ENCODE results near the gene IGLL5.
"Not testable (repeated sequence)": the region's sequence is repeated elsewhere in the genome, so short reads cannot be mapped to it uniquely, and the experiment has no call there.

Gene IGLL5

DNA sequence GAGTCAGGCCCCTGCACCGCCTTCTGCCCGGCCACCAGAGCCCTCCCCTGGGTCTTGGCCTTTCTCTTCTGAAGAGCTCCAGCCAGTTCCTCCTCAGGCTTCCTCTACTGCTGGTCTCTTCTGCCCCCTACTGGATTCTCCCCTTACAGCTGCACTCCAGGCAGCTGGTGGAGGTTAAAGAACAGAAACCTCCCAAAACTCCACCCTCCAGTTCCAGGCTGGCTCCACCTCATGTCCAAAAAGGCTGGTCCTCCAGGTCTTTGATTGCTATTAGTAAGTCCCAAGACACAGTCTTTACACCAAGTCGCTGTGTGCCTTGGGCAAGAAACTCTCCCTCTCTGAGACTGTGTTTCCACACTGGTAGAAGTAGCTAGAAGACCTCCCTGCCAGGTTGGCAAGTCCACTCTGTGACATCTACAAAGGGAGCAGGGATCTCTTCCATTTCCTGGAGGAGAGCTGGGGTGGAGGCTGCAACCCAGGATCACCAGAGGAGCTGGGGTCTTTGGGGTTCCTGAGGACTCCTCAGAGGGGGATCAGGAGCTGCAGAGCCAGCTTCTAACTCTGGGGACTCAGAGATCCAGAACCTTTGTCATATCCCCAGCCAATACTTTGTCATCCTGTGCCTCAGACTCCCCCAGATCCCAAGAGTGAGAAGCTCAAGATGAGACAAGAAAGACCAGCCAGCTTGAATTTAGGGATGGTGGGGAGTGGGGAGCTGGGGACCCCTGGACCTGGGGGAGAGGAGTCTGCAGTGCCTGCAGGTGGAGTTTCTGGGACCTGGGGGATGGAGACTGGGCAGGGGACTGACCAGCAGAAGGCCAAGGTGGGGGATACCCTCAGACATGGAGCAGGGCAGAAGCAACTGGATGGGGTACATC is 3.4 kb upstream of the IGLL5 start:
- peak; percentile 20 to 59 for DNase-seq (ENCODE audit: low read depth in 2 of 2)

DNA sequence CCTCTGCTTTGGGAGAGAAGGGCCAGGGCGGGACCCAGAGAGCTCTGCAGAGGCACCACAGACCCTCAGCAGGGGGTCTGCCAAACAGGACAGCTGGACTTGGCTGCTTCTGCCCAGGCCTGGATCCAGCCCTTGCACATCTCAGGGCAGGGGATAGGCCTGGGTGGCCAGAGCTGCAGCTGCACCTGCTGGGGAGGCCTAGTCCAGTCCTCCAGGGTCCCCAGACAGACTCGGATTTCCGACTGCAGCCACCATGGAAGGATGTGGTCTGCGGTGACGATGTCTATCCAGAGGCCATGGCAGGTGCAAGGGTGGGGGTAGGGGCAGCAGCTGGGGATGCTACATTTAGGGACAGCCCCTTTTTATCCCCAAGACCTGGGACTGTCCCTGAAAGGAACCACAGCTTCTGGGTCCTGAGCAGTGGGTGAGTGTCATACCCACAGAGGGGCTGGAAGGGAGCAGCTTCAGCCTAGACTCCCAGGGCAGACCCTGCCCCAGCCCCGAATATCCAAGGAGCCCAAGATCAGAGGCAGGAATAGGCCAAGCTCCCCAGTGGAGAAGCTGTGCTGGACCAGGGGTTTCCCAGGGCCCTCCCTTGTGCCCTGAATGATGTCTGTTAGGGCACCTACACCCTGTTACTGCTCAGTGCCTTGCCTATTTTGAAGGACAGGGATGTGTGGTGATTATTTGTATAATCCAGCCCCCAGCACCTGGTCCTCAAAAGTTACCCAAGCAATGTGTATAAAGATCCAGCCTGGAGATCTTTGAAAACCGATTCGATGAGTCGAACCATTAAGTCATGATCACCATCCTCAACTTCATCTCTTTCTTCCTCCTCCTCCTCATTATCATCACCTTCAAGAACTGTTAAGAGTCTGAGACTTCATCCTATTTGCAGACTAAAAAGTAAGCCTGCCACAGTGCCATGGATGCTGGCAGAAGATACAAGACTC is 2.5 kb upstream of the IGLL5 start:
- peak; percentile 19 to 32 for DNase-seq (ENCODE audit: low read depth in 2 of 2)

DNA sequence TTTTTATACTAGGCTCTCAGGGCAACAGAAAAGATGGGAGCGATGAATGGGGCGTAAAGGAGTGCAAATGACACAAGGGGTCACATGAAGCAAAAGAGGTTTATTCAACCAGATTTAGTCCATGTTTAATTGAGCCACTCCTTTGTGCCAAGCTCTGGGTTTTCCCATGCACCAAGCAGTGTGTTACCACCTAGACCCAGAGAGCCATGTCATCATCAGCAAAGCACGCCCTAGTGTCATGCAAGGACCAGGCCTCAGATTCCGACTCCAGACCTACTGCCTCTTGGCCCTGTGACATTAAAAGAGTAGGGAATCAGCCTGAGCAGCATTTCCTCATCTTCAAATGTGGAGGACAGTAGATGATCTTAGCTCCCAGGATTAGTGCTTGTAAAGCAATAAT is 1.1 kb upstream of the IGLL5 start:
- no peak for DNase-seq (ENCODE audit: low read depth in 2 of 2)

DNA sequence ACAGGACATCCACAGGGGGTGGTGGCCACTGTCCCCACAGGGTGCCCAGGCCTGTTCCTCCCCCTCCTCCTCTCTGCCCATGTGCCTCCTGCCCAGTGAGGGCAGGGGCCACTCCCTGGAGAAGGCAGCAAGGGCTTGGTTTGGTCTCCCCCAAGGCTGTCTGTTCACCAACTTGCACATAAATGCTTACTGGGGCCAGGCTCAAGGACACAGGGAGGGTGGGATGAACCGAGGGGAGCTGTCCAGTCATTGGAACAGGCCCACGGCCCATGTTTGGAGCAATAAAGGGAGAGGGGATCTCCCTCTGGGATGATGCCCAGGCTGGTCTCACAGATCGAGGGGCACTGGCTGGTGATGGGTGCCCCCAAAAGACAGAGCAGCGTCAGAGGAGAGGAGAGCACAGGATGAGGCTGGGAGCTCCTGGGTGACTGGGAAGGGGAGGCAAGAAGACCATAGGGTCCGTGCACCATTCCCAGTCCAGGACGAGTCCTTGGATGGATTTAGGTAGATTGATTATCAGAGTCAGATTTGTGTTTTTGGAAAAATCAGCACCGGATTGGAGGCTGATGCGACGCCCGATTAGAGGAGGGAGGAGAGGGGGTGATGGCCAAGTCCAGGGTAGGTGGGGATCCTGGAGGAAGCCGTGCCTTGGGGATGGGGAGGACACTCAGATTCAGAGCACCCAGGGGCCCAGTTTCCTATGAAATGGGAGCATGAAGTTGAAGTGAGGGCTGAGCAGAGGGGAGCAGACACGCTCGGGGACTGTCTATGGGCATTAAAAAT is 1.1 kb downstream of the IGLL5 start:
- DNase-seq (ENCODE audit: low read depth in 2 of 2), result no peak

DNA sequence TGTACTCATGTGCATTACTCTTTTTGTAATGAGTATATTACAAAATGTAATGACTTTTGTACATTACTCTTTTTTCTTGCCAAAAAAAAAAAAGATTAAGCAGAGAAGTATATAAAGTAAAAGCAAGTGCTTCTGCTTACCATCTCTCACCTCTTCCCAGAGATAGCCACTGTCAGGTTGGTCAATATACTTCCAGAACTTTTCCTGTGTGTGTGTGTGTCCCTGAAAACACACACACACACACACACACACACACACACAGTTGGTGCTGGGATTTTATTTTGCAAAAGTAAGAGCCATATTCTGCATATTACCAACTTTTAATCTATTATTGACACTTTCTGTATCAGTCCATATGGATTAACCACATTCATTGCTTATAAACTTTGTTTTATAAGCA is 2.5 kb downstream of the IGLL5 start:
- no peak for DNase-seq (ENCODE audit: low read depth in 2 of 2)

DNA sequence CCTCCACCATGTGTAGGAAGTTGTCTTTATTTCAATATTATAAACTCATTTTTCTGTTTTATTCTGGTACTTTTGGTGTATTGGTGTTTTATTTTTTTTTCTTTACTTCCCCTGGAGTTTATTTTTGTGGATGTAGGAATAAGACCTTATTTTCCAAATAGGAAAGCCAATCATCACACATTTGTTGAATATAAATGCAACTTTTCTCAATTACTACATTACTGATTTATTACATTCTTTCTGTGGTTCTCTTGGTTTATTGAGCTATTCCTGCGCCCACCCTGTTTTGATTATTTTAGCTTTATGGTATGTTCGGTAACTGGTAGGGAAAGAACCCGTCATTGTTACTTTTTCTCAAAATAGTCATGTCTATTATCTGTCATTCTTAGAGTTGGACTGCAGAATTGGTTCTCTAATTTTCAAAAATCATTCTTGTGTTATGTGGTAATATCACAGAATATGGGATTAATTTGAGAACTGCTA is 3.6 kb downstream of the IGLL5 start:
- DNase-seq (ENCODE audit: low read depth in 2 of 2), result no peak

DNA sequence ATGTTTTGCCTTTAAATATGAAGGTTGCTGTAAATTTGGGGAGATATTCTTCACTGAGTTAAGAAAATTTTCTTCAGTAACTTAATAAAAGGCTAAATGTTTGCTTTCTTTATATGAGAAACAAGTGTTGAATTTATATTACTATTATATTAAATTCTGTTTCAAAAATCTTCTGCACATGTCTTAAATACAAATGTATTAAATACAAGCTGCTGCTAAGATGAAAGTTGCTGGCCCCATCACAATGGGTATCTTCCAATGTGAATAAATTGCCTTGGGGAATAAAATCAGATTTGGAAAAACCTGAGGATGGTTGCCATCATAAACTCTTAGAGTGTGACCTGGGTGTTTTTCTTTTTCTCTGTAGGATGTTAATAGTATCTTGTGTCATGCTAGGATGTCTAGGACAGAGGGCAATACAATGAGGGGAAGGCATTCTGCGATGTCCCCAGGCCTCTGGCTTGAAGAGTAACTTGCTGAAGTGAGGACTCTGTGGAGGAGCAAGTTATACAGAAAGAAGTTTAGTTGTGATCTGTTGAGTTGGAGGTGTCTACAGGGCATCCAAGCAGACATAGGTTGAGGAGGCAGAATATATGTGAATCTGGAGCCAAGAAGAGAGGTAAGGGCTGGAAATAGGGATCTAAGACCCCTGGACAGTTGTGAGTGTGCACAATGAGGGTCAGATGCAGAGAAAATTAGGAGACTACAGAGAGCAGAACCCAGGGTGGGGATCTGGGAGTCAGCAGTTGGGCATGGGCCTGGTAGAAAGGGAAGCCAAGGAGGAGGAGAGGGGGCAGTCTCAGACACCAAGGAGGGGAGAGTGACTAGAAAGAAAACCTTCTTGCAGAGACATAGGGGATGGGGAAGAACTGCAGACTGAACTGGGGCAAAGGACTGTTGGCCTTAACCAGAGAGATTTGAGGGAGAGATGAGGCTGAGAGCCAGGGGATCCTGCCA is 4.8 kb downstream of the IGLL5 start:
- no peak for DNase-seq (ENCODE audit: low read depth in 2 of 2)

DNA sequence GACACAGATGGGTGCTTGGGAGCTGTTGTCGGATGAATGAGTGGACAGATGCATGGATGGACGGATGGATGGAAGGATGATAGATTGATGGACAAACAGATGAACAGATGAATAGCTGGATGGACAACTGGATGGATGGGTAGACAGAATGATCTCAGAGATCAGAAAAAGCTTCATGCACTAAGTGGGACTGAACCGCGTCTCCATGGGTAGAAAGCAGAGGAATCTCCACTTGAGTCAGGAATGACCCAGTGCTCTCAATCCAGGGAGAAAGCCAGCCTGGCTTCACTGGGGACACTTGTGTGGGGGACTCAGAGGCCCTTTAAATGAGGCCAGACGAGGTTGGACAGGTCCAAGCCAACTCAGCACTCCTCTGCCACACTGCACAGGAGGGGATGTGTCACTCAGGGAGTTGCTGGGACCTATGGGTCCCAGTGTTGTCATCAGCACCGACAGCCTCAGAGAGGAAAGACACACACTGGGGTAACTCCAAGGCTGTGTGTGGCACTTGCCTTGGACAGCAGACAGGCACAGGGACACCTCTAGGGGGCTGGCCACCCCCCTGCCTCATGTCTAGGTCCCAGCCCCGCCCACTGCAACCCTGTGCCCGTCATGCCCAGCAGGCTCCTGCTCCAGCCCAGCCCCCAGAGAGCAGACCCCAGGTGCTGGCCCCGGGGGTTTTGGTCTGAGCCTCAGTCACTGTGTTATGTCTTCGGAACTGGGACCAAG is 5.6 kb downstream of the IGLL5 start:
- no peak for DNase-seq (ENCODE audit: low read depth in 2 of 2)

DNA sequence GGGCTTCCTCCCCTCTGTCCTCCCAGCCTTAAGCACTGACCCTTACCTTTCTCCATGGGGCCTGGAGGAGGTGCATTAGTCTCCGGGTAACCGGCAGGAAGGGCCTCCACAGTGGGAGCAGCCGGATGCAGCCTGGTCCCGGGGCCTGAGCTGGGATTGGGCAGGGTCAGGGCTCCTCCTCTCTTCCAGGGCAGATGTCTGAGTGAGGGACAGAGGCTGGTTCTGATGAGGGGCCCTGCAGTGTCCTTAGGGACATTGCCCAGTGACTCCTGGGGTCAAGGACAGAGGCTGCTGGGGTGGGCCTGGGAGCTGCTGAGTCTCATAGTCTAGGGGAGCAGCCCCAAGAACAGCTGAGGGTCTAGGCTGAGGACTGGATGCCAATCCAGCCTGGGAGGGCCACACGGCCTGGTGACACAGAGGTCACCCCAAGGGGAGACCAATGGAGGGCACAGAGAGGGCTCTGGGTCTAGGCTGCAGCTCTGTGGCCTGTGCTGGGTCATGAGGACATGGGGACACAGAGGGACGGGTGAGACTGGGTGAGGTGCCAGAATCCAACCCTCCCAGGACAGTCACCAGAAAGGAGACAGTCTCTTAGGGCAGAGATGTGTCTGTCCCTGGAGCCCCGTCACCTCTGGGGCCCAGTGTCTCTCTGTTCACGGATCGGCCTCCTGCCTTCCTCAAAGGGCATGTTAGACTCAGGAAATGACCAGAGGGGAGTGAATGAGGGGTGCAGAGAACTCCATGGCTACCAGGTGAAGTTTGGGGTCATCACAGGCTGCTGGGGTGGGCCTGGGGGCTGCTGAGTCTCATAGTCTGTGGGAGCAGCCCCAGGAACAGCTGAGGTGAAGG is 6.5 kb downstream of the IGLL5 start:
- no peak for DNase-seq (ENCODE audit: low read depth in 2 of 2)

DNA sequence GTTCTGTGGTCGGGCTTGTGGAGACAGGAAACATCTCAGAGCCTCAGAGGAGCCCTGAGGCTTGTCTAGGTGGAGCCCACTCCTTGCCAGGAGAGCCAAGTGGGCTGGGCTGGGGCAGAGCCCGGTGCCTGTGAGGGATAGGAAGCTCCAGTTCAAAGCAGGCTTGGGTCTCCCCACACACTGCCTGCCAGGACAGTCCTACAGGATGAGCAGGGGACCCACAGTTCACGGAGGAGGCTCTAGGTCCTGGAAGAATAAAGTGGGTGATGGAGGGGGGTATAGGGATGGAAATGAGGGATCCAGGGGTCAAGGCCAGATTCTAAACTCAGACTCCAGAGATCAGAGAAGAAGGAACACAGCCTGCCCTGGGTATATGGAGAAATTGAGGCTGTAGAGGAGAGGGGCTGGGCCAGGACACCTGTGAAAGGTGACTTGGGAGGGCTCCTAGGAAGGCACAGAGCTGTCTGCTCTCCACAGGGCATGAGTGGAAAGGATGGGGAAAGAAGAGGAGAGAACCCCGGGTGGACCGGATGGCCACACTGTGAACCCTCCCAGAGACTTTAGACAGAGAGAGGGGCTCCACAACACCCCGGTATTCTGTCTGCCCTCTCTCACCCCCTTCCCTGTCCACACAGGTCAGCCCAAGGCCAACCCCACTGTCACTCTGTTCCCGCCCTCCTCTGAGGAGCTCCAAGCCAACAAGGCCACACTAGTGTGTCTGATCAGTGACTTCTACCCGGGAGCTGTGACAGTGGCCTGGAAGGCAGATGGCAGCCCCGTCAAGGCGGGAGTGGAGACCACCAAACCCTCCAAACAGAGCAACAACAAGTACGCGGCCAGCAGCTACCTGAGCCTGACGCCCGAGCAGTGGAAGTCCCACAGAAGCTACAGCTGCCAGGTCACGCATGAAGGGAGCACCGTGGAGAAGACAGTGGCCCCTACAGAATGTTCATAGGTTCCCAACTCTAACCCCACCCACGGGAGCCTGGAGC is 7.4 kb downstream of the IGLL5 start:
- DNase-seq (ENCODE audit: low read depth in 2 of 2), result no peak

DNA sequence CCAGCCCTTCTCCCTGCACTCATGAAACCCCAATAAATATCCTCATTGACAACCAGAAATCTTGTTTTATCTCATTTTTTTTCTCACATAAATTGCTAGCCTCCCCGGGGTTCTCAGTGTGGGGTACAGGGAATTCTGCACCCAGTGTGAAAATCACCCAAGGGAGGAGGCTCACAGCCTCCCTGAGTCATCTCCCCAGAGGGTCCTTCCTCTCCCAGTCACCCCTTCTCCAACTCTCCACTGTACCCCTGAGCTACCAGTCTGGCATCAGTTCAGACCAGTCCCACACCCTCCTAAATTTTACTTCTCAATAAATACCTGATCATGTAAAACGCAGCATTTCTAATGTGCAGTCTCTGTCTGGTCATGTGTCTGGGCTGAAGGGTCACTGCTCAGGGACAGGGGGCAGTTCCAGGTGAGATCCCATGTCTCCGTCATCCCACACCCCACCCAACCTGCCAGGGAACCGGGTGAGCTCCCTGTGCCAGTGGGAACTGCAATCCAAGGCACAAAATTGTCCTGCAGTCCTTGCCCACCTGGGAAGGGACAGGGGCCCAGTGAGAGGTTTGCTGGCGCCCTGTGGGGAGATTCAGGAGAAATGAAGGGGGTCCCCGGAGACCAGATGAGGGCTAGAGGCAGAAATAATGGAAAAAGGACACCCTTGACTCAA is 8.3 kb downstream of the IGLL5 start:
- no peak for DNase-seq (ENCODE audit: low read depth in 2 of 2)

DNA sequence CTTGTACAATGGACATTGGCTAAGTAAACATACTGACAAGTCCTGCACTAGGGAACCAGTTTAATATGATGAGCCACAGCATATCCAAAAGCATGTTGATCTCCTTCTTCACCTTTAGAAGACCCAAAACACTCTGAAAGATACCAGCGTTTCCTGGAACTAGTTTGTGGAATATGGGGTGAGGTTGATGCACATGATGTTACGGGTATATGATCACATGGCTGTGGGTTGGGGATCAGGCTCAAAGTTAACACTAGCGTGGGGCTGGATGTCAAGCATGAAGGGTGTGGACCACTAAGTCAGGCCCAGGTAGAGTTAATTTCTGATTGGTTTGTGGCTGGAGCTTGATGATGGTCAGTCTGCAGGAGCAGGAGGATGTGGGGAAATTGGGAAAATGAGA is 9.0 kb downstream of the IGLL5 start:
- DNase-seq (ENCODE audit: low read depth in 2 of 2), result no peak

DNA sequence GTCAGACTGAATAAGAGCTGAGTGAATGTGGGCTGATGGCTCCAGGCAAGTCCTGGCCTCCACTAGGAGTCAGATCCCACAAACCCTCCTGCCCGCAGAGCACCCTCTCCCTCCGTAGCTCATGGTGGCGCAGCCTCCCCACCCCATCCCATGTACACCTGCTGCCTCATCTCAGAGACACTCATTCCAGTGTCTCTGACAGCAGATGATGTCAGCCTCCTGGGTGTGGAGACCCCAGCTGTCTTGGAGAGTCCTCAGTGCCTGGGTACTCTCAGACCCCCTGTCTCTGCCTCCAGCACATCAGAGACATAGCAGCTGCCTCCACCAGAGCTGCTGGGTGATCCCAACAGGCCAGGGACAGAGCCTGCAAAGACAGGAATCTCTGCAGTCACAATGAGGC is 9.5 kb downstream of the IGLL5 start:
- DNase-seq (ENCODE audit: low read depth in 2 of 2), result no peak

DNA sequence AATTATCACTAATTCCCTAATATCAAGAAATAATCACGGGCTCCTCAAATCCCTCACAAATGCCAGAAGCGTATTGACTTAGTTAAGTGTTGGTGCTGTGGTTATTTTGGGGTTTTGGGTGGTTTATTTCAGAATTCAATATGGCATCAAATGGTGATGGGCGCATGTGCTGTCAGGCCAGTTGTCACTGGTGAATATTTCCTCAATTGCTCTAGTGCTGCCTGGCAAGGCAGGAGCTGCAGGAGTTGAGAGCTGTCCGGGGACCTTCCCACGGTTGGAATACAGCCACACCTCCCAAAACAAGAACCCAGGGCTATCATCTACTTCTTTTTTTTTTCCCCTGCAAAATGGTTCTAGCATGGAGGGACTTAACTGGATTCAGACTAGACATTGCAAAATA is 10.3 kb downstream of the IGLL5 start:
- DNase-seq (ENCODE audit: low read depth in 2 of 2), result no peak

DNA sequence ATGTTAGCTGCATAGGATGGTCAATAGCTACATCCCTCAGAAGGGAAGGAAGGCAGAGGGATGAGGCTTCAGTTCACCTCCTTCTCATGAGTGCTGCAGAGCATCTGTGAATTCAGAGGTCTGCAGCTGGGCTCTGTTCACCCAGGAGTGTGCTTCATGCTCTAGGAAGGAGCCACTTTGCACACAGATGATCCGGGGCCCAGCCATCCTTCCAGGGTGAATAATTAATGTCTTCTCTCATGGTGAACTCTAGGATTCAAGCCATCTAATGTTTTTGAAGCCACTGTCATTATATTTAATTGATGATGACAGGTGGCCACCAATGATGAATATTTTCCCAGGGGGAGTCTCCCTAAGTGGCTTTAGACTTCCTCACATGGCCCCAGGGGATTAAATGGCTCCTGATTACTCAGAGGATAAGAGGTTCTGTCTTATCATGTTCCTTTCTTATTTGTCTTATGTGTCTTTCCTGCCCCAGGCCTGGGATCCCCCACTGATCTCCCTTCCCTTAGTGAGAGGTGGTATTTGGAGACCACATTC is 10.9 kb downstream of the IGLL5 start:
- not testable (repeated sequence) for DNase-seq (ENCODE audit: low read depth in 2 of 2)

DNA sequence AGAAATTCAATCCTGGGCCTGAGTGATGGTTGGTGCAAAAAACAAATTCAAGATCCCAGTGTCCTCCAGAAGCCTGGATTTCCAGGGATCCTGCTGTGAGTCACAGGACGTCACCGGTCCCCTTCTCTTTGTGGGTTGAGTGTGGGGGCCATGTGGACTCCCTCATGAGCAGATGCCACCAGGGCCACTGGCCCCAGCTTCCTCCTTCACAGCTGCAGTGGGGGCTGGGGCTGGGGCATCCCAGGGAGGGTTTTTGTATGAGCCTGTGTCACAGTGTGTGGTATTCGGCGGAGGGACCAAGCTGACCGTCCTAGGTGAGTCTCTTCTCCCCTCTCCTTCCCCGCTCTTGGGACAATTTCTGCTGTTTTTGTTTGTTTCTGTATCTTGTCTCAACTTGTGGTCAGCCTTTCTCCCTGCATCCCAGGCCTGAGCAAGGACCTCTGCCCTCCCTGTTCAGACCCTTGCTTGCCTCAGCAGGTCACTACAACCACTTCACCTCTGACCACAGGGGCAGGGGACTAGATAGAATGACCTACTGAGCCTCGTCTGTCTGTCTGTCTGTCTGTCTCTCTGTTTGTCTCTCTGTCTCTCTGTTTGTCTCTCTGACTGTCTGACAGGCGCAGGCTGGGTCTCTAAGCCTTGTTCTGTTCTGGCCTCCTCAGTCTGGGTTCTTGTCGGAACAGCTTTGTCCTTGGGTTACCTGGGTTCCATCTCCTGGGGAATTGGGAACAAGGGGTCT is 11.9 kb downstream of the IGLL5 start:
- DNase-seq (ENCODE audit: low read depth in 2 of 2), result not testable (repeated sequence)
